AG09309 (cell line): ENCODE data around the gene SNX21.

Source experiments
- DNase-seq: peaks from one replicate; pipeline ENCODE4 v3.0.0-alpha.2; 2010; ENCODE audit warnings: low read depth
- H3K4me3 ChIP-seq: 2 replicates; pipeline ENCODE4 v1.5.1; 2011; ENCODE audit warnings: mild to moderate bottlenecking, low read depth, low read length, moderate library complexity; ENCODE audit not compliant: control insufficient read depth
- CTCF ChIP-seq: IDR thresholded peaks from 2 replicates; pipeline ENCODE4 v1.5.1; 2011; ENCODE audit warnings: mild to moderate bottlenecking, low read depth, low read length, inconsistent platforms; ENCODE audit not compliant: insufficient read depth, control insufficient read depth; ENCODE audit errors: missing control alignments

Gene SNX21

GRCh38 chr20:45874576-45874975, 41.0 kb downstream of the SNX21 start:
- H3K4me3 ChIP-seq, result no peak overlapping the region
- DNase-seq, result no peak
- TF ChIP-seq CTCF, result no peak

GRCh38 chr20:45878076-45878761, 44.6 kb downstream of the SNX21 start:
- no peak for TF ChIP-seq CTCF

GRCh38 chr20:45880988-45881788, 47.6 kb downstream of the SNX21 start, which contains the start of gene ZSWIM1:
Gene ZSWIM1, plus strand, starts transcription at chr20:45881227. Its CDS starts 1,366 bp downstream, at chr20:45882593.
- no peak for TF ChIP-seq CTCF
- DNase-seq, result peak; percentile 97
- peak within 1 kb of the TSS; percentile 78 for H3K4me3 ChIP-seq

More at GRCh38 chr20:45878076-45878761, 44.6 kb downstream of the SNX21 start:
- DNase-seq, result no peak
- H3K4me3 ChIP-seq, result no peak overlapping the region

GRCh38 chr20:45882469-45883099, 49.0 kb downstream of the SNX21 start:
- H3K4me3 ChIP-seq, result no peak overlapping the region
- no peak for DNase-seq
- no peak for TF ChIP-seq CTCF

GRCh38 chr20:45883100-45883469, 49.5 kb downstream of the SNX21 start:
- no peak for TF ChIP-seq CTCF
- no peak overlapping the region for H3K4me3 ChIP-seq
- DNase-seq, result no peak

- no peak for TF ChIP-seq CTCF
- no peak overlapping the region for H3K4me3 ChIP-seq
- DNase-seq, result no peak
Measured at GRCh38 chr20:45886590-45887345, 53.2 kb downstream of the SNX21 start.
